LNCaP clone FGC (cell line): ENCODE measurements around the gene CIAO2A.
"Not testable (repeated sequence)": the region's sequence is repeated elsewhere in the genome, so short reads cannot be mapped to it uniquely, and the experiment has no call there.

ENCODE experiments used
- DNase-seq: peaks from one replicate; pipeline ENCODE4 v3.0.0-alpha.2; 2011; ENCODE audit warnings: low read depth
- H3K4me3 ChIP-seq: 2 replicates; pipeline ENCODE4 v1.5.1; 2011; ENCODE audit warnings: mild to moderate bottlenecking, low read depth, low read length, control low read depth
- TF ChIP-seq, protein P1 (sequence below): IDR thresholded peaks from 2 replicates; pipeline ENCODE4 v1.5.1; 2012; ENCODE audit warnings: mild to moderate bottlenecking; ENCODE audit not compliant: control insufficient read depth, insufficient read depth; ENCODE audit errors: extremely low read depth

Gene CIAO2A

DNA sequence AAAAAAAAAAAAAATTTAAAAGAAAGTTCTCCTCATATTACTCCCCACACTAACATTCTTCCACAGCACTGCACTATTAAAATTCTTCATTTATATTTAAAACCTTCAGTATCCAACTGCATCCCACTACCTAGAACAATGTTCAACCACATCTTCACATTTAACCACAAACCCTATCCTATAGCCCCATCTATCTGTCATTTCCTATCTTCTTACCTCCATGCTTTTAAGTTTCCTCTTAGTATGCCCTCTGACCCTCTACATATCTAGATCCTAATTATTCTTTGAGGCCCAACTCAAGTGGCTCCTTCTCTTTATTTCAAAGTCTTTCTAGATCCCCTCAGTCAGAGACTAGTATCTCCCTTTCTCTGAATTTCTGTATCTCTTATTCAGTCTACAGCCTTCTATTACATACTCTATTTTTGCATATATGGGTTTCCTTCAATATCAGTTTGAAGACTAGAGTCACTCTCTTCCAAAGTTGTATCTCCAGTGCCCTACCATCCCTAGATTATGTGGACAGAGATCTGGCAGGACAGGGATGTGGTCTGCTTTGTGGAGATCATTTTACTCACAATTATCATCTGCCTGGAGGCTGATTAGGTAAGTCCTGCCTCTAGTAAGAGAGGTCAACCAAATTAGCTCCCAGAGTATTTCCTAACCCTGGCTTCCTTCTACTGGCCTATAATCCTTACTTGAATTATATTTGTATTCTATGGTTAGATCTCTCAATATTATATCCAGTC lies 1.4 kb downstream of the CIAO2A start:
- TF ChIP-seq, protein P1, sequence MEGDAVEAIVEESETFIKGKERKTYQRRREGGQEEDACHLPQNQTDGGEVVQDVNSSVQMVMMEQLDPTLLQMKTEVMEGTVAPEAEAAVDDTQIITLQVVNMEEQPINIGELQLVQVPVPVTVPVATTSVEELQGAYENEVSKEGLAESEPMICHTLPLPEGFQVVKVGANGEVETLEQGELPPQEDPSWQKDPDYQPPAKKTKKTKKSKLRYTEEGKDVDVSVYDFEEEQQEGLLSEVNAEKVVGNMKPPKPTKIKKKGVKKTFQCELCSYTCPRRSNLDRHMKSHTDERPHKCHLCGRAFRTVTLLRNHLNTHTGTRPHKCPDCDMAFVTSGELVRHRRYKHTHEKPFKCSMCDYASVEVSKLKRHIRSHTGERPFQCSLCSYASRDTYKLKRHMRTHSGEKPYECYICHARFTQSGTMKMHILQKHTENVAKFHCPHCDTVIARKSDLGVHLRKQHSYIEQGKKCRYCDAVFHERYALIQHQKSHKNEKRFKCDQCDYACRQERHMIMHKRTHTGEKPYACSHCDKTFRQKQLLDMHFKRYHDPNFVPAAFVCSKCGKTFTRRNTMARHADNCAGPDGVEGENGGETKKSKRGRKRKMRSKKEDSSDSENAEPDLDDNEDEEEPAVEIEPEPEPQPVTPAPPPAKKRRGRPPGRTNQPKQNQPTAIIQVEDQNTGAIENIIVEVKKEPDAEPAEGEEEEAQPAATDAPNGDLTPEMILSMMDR = peak; percentile 38
- H3K4me3 ChIP-seq = peak overlapping the region; percentile 79
- no peak for DNase-seq

DNA sequence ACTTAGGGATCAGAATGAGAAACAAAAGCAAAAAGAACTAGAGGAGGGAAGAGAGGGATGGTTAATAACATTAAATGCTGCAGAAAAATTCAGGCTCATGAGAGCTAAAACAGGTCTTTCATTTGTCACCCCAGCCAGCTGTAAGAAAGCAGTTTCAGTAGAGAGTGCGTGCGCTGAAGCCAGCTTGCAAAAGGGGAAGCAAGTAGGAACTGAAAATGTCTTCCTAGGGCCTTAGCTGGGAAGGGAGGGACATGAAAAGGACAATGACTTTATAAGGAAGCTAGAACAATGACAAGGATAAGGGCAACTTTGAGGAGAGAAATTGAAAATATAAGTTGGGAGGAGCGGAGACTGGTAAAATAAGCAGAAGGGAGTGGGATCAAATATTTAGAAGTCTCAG lies 3.1 kb downstream of the CIAO2A start:
- no peak for DNase-seq
- TF ChIP-seq, protein P1 = no peak
- no peak overlapping the region for H3K4me3 ChIP-seq

DNA sequence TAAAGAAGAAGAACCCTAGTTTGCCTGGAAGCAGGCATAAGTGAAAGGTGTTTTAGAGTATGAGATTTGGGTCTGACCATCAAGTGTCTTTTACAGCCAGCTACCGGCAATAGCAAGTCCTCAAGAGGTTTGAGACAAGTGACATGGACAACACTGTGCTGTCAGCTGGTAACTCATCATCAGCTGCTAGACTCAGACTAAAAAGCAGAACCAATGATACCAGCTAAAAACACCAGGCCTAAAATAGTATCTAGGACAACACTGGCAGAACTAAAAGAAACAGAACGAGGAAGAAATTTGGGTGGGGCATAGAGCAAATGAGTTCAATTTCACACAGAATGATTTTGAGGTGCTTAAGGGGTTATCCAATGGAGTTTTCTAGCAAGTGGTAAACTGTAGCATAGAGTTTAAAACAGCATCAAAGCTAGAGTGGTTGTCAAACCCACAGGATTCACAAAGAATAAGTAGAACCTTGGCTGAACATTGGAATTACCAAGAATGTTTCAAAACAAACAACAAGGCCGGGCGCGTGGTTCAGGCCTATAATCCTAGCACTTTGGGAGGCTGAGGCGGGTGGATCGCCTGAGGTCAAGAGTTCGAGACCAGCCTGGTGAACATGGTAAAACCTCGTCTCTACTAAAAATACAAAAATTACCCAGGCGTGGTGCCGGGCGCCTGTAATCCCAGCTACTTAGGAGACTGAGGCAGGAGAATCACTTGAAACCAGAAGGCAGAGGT lies 3.9 kb downstream of the CIAO2A start:
- TF ChIP-seq, protein P1 = no peak
- no peak for DNase-seq
- no peak overlapping the region for H3K4me3 ChIP-seq

DNA sequence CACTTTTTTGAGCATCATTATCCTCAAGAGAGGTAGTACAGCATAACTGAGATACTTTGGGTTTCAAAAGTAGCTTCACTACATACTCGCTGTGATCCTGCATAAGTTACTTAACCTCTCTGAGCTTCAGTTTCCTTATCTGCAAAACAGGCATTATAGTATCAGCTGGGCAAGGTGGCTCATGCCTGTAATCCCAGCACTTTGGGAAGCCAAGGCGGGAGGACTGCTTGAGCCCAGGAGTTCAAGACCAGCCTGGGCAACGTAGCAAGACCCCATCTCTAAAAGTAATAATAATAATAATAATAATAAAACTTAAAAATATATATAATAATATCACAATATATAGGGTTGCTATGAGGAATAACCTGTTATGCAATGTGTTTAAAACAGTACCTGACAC lies 10.9 kb downstream of the CIAO2A start:
- TF ChIP-seq, protein P1 = no peak
- no peak overlapping the region for H3K4me3 ChIP-seq
- no peak for DNase-seq

DNA sequence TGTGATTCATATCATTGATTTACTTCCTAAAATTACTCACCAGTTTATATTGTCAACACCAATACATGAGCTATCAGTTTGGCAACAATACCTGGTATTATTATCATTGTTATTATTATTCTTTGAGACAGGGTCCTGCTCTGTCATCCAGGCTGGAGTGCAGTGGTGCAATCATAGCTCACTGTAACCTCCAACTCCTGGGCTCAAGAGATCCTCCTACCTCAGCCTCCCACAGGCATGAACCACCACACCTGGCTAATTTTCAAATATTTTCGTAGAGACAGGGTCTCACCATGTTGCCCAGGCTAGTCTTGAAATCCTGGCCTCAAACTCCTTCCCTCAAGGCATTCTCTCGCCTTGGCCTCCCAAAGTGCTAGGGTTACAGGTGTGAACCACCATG lies 20.1 kb downstream of the CIAO2A start:
- H3K4me3 ChIP-seq, DNase-seq: not testable (repeated sequence)

DNA sequence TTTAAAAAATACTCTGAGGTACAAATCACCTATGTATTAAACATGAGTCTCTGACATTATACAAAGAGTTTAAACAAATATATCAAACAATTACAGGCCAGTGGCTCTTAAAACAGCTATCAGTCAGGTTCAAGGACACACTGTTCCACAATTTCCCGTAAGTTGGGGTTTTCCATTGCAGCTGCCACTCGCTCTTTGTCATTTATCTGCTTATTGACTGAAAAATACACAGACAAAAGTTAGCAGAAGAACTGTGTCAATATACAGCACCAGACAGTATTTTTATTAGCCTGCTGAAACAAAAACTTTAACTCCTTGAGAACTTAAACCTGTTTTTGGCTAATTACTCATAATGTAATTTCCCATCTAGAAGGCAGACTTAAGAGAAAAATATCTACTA lies 20.8 kb downstream of the CIAO2A start:
- no peak overlapping the region; the same call in 1 of the 2 replicates for H3K4me3 ChIP-seq
- peak; percentile 80 for DNase-seq

More for the DNA sequence above, 20.8 kb downstream of the CIAO2A start:
- TF ChIP-seq, protein P1 = no peak
